A673 (cell line): ENCODE results near the gene EGLN1.

ENCODE experiments used
- CTCF ChIP-seq: fragments of 300-800, 200-600 bp; sonication (generic); conservative IDR thresholded peaks from 2 replicates; pipeline ENCODE4 v1.5.1; 2017; ENCODE audit warnings: low read depth, mild to moderate bottlenecking, antibody characterized with exemption, low read length, moderate library complexity, mixed read lengths
- EZH2 ChIP-seq: fragments of 200-600 bp; sonication (generic); IDR thresholded peaks from 2 replicates; pipeline ENCODE4 v1.6.1; 2017; ENCODE audit warnings: borderline replicate concordance, low read depth, mild to moderate bottlenecking, mixed read lengths, antibody characterized with exemption, low read length; ENCODE audit not compliant: poor library complexity, severe bottlenecking

DNA sequence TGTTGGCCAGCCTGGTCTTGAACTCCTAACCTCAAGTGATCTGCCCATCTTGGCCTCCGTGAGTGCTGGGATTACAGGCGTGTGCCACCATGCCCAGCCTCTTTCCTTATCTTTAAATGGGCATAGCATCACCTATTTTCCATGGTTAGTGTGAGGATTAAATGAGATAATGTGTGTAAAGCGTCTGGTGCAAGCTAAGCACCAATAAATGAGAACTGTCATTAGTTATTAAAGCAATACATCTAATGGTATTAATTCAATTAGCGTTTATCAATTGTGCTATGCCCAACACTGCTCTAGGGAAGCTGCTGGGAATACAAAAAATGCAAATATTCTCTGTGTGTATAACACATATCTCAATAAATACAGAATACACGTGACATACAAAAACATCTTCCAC is 94.5 kb downstream of the EGLN1 start:
- TF ChIP-seq EZH2 (no peak), CTCF (no peak)
